Measurements from ENCODE around the gene ADCY3.

The ADCY3 gene

GRCh38 chr2:24924732-24925131, 4.7 kb upstream of the ADCY3 start:
- DNase-seq: no peak

- no peak for DNase-seq
Measured at GRCh38 chr2:24924266-24924665, 4.2 kb upstream of the ADCY3 start.

- DNase-seq: no peak
Measured at GRCh38 chr2:24923106-24923505, 3.1 kb upstream of the ADCY3 start.

GRCh38 chr2:24922556-24922955, 2.5 kb upstream of the ADCY3 start:
- no peak for DNase-seq

GRCh38 chr2:24920809-24921441, 888 bp upstream of the ADCY3 start:
- no peak for DNase-seq

GRCh38 chr2:24919506-24920097, 435 bp downstream of the ADCY3 start:
- no peak for DNase-seq

- no peak for DNase-seq
Measured at GRCh38 chr2:24919037-24919505, 966 bp downstream of the ADCY3 start.

GRCh38 chr2:24918326-24919036, 1.6 kb downstream of the ADCY3 start:
- DNase-seq: no peak

- no peak for DNase-seq
Measured at GRCh38 chr2:24917731-24918325, 2.2 kb downstream of the ADCY3 start.

GRCh38 chr2:24917086-24917485, 3.0 kb downstream of the ADCY3 start:
- DNase-seq: no peak

GRCh38 chr2:24915796-24916195, 4.2 kb downstream of the ADCY3 start:
- no peak for DNase-seq

GRCh38 chr2:24915175-24915574, 4.9 kb downstream of the ADCY3 start:
- no peak for DNase-seq

- no peak for DNase-seq
Measured at GRCh38 chr2:24914713-24915112, 5.3 kb downstream of the ADCY3 start.

GRCh38 chr2:24913911-24914310, 6.1 kb downstream of the ADCY3 start:
- DNase-seq: no peak

GRCh38 chr2:24912986-24913385, 7.1 kb downstream of the ADCY3 start:
- DNase-seq: no peak

GRCh38 chr2:24912523-24912922, 7.5 kb downstream of the ADCY3 start:
- DNase-seq: no peak

- DNase-seq: no peak
Measured at GRCh38 chr2:24910245-24910644, 9.8 kb downstream of the ADCY3 start.

GRCh38 chr2:24909555-24910177, 10.4 kb downstream of the ADCY3 start:
- no peak for DNase-seq

GRCh38 chr2:24908461-24908901, 11.6 kb downstream of the ADCY3 start:
- no peak for DNase-seq

GRCh38 chr2:24907116-24907515, 12.9 kb downstream of the ADCY3 start:
- no peak for DNase-seq

GRCh38 chr2:24906466-24906865, 13.6 kb downstream of the ADCY3 start:
- no peak for DNase-seq

GRCh38 chr2:24903161-24904103, 16.6 kb downstream of the ADCY3 start:
- no peak for DNase-seq
